ENCODE measurements around the gene DMD.

DNA sequence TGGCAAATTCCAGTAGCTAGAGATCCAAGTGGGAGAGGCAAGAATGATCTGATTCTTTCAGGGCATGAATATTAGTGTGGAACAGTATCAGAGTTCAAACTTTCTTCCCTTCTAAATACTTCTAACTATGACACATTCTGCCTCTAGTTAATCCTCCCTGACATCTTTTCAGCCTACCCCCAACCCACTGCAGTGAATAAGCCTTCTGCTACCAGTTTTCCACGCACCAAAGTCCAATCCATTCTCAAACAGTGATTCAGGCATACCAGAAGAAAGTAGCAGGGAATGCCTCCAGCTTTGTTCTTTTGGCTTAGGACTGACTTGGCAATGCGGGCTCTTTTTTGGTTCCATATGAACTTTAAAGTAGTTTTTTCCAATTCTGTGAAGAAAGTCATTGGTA, 1984.1 kb downstream of the DMD start:
- no peak for TF ChIP-seq EZH2 (IDR thresholded peaks at IDR 0.05; ENCODE audit: borderline replicate concordance, low read depth, low read length, severe bottlenecking)
- no peak for TF ChIP-seq CTCF (IDR thresholded peaks at IDR 0.05; ENCODE audit: borderline replicate concordance, extremely low read depth, low read length, poor library complexity, severe bottlenecking)

All from DND-41 (cell line).